Kidney epithelial cell (primary cell): ENCODE results near the gene FCRLB. TPM values are rescaled to one million over a fixed set of nuclear protein-coding genes. Genes with fewer than 3 reads are reported as not detected.

ENCODE experiments used
- DNase-seq: peaks from one replicate; pipeline ENCODE4 v3.0.0-alpha.2; 2010; ENCODE audit warnings: low read depth
- H3K27me3 ChIP-seq: 2 replicates; pipeline ENCODE4 v1.6.0; 2011; ENCODE audit warnings: low read length; ENCODE audit not compliant: control insufficient read depth, insufficient read depth
- H3K36me3 ChIP-seq: 2 replicates; pipeline ENCODE4 v1.5.1; 2011; ENCODE audit warnings: low read length; ENCODE audit not compliant: control insufficient read depth, insufficient read depth
- H3K4me3 ChIP-seq: 2 replicates; pipeline ENCODE4 v1.5.1; 2011; ENCODE audit warnings: low read depth, mild to moderate bottlenecking, control low read depth, low read length
- total RNA-seq: library from RNA; depleted of rRNA; stranded (reverse); fragments of >200 nt; gene quantifications from 2 replicates; pipeline ENCODE4 v1.2.3, GENCODE V29; 2015
- TF ChIP-seq, protein P1 (sequence below): IDR thresholded peaks from 2 replicates; pipeline ENCODE4 v1.5.1; 2011; ENCODE audit warnings: mild to moderate bottlenecking, moderate library complexity, low read length, control low read depth, inconsistent platforms; ENCODE audit not compliant: insufficient read depth, poor library complexity, severe bottlenecking

Gene FCRLB
- total RNA-seq, 1 donor from 2014 or later, result 1.1 TPM

DNA sequence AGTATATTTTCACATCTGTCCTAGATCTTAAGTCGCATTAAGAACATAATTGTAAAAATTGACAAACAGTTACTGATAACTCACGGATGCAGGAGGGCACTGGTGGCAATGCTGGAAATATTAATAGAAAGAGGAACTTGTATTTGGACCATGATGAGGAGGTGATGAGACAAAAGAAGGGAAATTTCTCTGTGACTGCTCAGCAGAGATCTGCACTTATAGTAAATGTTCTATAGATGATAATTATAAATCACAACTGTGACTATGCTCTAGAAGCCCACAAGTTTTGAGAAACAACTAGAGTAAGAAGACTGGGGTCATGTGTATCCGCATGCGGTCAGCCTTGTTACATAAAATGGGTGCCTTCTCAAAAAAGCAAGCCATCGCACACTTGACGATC, 19.6 kb downstream of the FCRLB start:
- DNase-seq, result no peak
- Histone ChIP-seq H3K4me3 (no peak overlapping the region), H3K36me3 (no peaks in the 10 kb centered on the region), H3K27me3 (no peaks in the 10 kb centered on the region)
- TF ChIP-seq, protein P1, sequence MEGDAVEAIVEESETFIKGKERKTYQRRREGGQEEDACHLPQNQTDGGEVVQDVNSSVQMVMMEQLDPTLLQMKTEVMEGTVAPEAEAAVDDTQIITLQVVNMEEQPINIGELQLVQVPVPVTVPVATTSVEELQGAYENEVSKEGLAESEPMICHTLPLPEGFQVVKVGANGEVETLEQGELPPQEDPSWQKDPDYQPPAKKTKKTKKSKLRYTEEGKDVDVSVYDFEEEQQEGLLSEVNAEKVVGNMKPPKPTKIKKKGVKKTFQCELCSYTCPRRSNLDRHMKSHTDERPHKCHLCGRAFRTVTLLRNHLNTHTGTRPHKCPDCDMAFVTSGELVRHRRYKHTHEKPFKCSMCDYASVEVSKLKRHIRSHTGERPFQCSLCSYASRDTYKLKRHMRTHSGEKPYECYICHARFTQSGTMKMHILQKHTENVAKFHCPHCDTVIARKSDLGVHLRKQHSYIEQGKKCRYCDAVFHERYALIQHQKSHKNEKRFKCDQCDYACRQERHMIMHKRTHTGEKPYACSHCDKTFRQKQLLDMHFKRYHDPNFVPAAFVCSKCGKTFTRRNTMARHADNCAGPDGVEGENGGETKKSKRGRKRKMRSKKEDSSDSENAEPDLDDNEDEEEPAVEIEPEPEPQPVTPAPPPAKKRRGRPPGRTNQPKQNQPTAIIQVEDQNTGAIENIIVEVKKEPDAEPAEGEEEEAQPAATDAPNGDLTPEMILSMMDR, result no peak

DNA sequence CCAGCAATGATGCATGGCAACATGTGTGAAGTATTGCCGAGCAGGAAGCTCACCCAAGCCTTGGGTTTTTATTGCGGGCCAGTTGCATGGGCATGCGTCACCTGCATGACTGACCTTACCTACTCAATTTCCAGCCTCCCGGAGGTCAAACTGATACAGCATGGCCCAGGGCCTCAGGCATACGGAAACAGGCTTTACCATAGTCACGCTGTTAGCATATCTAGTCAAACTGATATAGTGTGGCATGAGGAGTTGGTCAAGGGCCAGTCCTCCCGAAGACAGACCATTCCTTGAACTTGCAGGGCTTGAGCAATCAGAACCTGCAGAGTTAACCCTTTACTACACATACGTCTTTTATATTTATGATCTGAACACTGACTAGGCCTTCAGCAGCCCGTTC, 21.9 kb downstream of the FCRLB start:
- DNase-seq, result no peak
- Histone ChIP-seq H3K4me3 (no peak overlapping the region), H3K36me3 (no peaks in the 10 kb centered on the region), H3K27me3 (no peaks in the 10 kb centered on the region)
- TF ChIP-seq, protein P1, result no peak

GRCh38 chr1:161747801-161748200, 26.5 kb downstream of the FCRLB start:
- DNase-seq, result no peak
- H3K36me3 ChIP-seq, result no peaks in the 10 kb centered on the region
- H3K4me3 ChIP-seq, result no peak overlapping the region
- no peaks in the 10 kb centered on the region for H3K27me3 ChIP-seq
- TF ChIP-seq, protein P1, result no peak

GRCh38 chr1:161749509-161750407, 28.4 kb downstream of the FCRLB start, which contains the start of gene DUSP12:
Gene DUSP12, plus strand, starts transcription at chr1:161749786. Its CDS starts 16 bp downstream, at chr1:161749802.
- TF ChIP-seq, protein P1, result peak; percentile 36
- H3K27me3 ChIP-seq, result no peaks in the 10 kb centered on the region
- DNase-seq, result peak; percentile 86
- no peaks in the 10 kb centered on the region for H3K36me3 ChIP-seq
- H3K4me3 ChIP-seq, result peak within 1 kb of the TSS; percentile 88

DNA sequence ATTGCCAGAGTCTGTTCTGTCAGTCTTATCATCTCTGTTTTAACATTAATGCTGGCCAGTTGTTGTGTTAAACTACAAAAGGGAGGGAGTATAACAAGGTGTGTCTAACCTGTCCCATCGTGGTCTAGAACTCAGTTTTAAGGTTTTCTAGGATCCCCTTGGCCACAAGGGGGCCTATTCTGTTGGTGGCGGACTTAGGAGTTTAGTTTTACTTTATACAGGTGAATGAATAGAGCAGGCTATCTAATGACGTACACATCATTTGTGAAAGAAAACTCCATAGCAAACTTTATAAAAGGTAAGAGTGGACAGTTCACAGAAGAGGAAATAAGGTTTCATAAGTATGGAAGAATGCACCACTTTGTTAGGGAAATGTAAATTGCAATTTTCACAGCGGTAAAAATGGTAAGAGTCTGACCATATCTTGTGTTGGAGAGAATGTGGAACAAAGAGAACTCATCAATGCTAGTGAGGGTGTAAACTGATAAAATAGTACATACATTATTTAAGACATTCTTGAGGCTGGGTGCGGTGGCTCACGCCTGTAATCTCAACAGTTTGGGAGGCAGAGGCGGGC, 42.3 kb downstream of the FCRLB start:
- no peak for DNase-seq
- Histone ChIP-seq H3K27me3 (no peaks in the 10 kb centered on the region), H3K36me3 (no peaks in the 10 kb centered on the region), H3K4me3 (no peak overlapping the region)
- TF ChIP-seq, protein P1, result peak; percentile 67
